CD4-positive, alpha-beta T cell (primary cell): ENCODE measurements around the gene NEK10. TPM values are rescaled to one million over a fixed set of nuclear protein-coding genes. Genes with fewer than 3 reads are reported as not detected.

Source experiments
- ATAC-seq: fragments of 200-7000 bp; cut with Tn5 transposase; one replicate; pipeline ENCODE4 v1.10.0; 2022; ENCODE audit warnings: mild to moderate bottlenecking; ENCODE audit not compliant: poor library complexity
- CTCF ChIA-PET: fragments of 350-600 bp; sonication (Branson Sonifier 250); formaldehyde crosslinking; loops from one replicate; lab custom pipeline; 2021; ENCODE audit warnings: antibody characterized with exemption, inconsistent platforms; lab: Charles Lee
- POLR2A ChIA-PET: fragments of 350-600 bp; sonication (Branson Sonifier 250); formaldehyde crosslinking; loops from one replicate; lab custom pipeline; 2021; ENCODE audit warnings: antibody characterized with exemption, inconsistent platforms; lab: Charles Lee
- DNase-seq, 14 experiments: peaks; one replicate each; pipeline ENCODE4 v3.0.0-alpha.2; 2013 to 2020; ENCODE audit warnings: mixed read lengths in 2 of 14
- H3K27ac ChIP-seq, 2 donors: one replicate each; pipeline versions ENCODE4 v1.5.1 to v1.7.0; 2013; ENCODE audit warnings: low read length in 2 of 2, low read depth in 1 of 2, mild to moderate bottlenecking in 1 of 2
- H3K27me3 ChIP-seq, 2 experiments: 1 replicate in 1 of 2; 2 replicates in 1 of 2; pipeline versions ENCODE4 v1.6.1 to v1.7.0; 2013; ENCODE audit warnings: low read length in 2 of 2, control low read depth in 1 of 2, mild to moderate bottlenecking in 1 of 2, moderate library complexity in 1 of 2; ENCODE audit not compliant: insufficient read depth in 2 of 2, control insufficient read depth in 1 of 2
- H3K36me3 ChIP-seq: one replicate; pipeline ENCODE4 v1.6.1; 2013; ENCODE audit warnings: low read length, control low read depth; ENCODE audit not compliant: insufficient read depth
- H3K4me1 ChIP-seq: one replicate; pipeline ENCODE4 v1.6.1; 2013; ENCODE audit warnings: low read length, control low read depth; ENCODE audit not compliant: insufficient read depth
- H3K4me3 ChIP-seq: one replicate; pipeline ENCODE4 v1.5.1; 2013; ENCODE audit warnings: mild to moderate bottlenecking, low read length, moderate library complexity
- H3K9me3 ChIP-seq, 2 experiments: 1 replicate in 1 of 2; 2 replicates in 1 of 2; pipeline versions ENCODE4 v1.6.1 to v1.7.0; 2013; ENCODE audit warnings: low read length in 2 of 2, mild to moderate bottlenecking in 2 of 2, control low read depth in 1 of 2, moderate library complexity in 1 of 2; ENCODE audit not compliant: control insufficient read depth in 1 of 2, insufficient read depth in 1 of 2
- H3K27ac Mint-ChIP-seq: one replicate; pipeline ENCODE4 v1.8.0; 2020; ENCODE audit warnings: mixed read lengths
- H3K27me3 Mint-ChIP-seq: one replicate; pipeline ENCODE4 v1.8.0; 2021; ENCODE audit warnings: mixed read lengths
- H3K36me3 Mint-ChIP-seq: one replicate; pipeline ENCODE4 v1.8.0; 2021; ENCODE audit warnings: low read depth, mixed read lengths
- H3K4me1 Mint-ChIP-seq: one replicate; pipeline ENCODE4 v1.8.0; 2021; ENCODE audit warnings: low read depth, mixed read lengths
- H3K4me3 Mint-ChIP-seq: one replicate; pipeline ENCODE4 v1.8.0; 2020; ENCODE audit warnings: mild to moderate bottlenecking, mixed read lengths
- H3K9me3 Mint-ChIP-seq: one replicate; pipeline ENCODE4 v1.8.0; 2020; ENCODE audit warnings: mixed read lengths
- intact Hi-C, 2 experiments: fragments of 100-400 bp; cut with DNase I in 1 of 2; cut with micrococcal nuclease in 1 of 2; formaldehyde crosslinking; loops; one replicate each; pipeline versions ENCODE4 v1.15.1 to v1.9.0; 2023 to 2025; cut with DNase I, micrococcal nuclease
- total RNA-seq, 174 experiments: library from RNA in 2 of 174; stranded (reverse) in 2 of 174; gene quantifications; one replicate each; pipeline ENCODE4 v1.2.3 and lab custom pipeline; 2021 to 2026
- TF ChIP-seq, protein P1 (sequence below): fragments of 200-600 bp; IDR thresholded peaks from one replicate; pipeline ENCODE4 v1.8.0; 2022; ENCODE audit warnings: antibody characterized with exemption, mild to moderate bottlenecking

NEK10 gene
- total RNA-seq, 2 experiments from 2014 or later, result 0.61 to 0.77 TPM

DNA sequence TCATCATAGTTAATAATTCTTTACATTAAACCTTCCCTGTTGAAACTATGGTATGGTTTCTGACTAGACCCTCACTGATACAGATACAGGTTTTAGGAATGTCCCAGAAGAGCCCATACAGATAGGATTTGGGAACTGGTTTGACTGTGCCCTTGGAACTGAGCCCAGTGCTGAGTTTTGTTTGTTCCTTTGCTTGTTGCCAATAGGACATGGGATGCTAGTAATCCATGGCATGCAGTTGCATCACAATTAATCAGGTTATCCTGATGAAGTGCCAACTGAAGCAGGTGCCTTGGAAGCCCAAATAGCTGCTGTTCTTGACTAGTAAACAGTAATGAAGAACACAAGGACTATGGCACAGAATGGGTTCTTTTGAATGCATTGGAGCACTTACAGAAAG lies 230.6 kb downstream of the NEK10 start:
- H3K4me1 ChIP-seq, result no peaks in the 10 kb centered on the region
- ATAC-seq, result no peak
- H3K27me3 Mint-ChIP-seq, result peaks cover 9% of the 10 kb centered on the region
- peaks cover 0 to 4% of the 10 kb centered on the region in 2 experiments for H3K9me3 ChIP-seq
- ChIA-PET CTCF (no interaction called here), POLR2A (no interaction called here)
- no peaks in the 10 kb centered on the region for H3K36me3 ChIP-seq
- H3K4me1 Mint-ChIP-seq, result no peaks in the 10 kb centered on the region
- H3K27ac Mint-ChIP-seq, result no peak overlapping the region
- no peaks in the 10 kb centered on the region for H3K27me3 ChIP-seq
- no peak overlapping the region for H3K4me3 ChIP-seq
- intact Hi-C loops, result loop anchor here in 1 of 2 experiments (10.0 kb wide), 1 partner anchor 1494 kb away; no protein-coding TSS in a partner anchor
- no peaks in the 10 kb centered on the region for H3K36me3 Mint-ChIP-seq
- H3K4me3 Mint-ChIP-seq, result no peak overlapping the region
- no peak overlapping the region for H3K27ac ChIP-seq
- TF ChIP-seq, protein P1, sequence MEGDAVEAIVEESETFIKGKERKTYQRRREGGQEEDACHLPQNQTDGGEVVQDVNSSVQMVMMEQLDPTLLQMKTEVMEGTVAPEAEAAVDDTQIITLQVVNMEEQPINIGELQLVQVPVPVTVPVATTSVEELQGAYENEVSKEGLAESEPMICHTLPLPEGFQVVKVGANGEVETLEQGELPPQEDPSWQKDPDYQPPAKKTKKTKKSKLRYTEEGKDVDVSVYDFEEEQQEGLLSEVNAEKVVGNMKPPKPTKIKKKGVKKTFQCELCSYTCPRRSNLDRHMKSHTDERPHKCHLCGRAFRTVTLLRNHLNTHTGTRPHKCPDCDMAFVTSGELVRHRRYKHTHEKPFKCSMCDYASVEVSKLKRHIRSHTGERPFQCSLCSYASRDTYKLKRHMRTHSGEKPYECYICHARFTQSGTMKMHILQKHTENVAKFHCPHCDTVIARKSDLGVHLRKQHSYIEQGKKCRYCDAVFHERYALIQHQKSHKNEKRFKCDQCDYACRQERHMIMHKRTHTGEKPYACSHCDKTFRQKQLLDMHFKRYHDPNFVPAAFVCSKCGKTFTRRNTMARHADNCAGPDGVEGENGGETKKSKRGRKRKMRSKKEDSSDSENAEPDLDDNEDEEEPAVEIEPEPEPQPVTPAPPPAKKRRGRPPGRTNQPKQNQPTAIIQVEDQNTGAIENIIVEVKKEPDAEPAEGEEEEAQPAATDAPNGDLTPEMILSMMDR, result no peak
- peaks cover 4% of the 10 kb centered on the region for H3K9me3 Mint-ChIP-seq
- no peak for DNase-seq

DNA sequence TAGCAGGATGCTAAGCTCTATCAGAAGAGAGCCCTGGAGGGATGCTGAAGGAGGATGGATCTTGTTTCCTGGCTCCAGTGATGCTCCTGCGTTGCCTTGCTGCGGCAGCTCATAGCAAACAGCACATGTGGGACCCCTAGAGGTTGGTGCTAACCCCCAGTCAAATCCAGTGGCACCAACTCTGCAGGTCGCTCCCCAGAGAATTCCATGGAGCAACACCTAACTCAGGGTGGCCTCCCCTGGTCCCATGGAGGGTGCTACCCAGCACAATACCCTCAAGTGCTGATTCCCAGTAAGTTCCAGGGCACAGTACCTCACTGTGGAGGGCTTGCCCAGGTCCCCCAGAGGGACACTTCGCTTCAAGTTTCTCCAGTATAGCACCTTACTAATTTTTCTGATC lies 231.2 kb downstream of the NEK10 start:
- Histone ChIP-seq H3K27ac (no peak overlapping the region), H3K4me3 (no peak overlapping the region), H3K4me1 (no peaks in the 10 kb centered on the region), H3K36me3 (no peaks in the 10 kb centered on the region), H3K27me3 (no peaks in the 10 kb centered on the region), H3K9me3 (peaks cover 0 to 4% of the 10 kb centered on the region in 2 experiments)
- H3K9me3 Mint-ChIP-seq, result peaks cover 4% of the 10 kb centered on the region
- CTCF ChIA-PET, result no interaction called here
- TF ChIP-seq, protein P1, result no peak
- DNase-seq, result no peak
- POLR2A ChIA-PET, result no interaction called here
- intact Hi-C loops, result loop anchor here in 1 of 2 experiments (10.0 kb wide), 1 partner anchor 1493 kb away; no protein-coding TSS in a partner anchor
- H3K4me3 Mint-ChIP-seq, result no peak overlapping the region
- no peaks in the 10 kb centered on the region for H3K4me1 Mint-ChIP-seq
- ATAC-seq, result no peak
- H3K27me3 Mint-ChIP-seq, result peaks cover 9% of the 10 kb centered on the region
- no peak overlapping the region for H3K27ac Mint-ChIP-seq
- no peaks in the 10 kb centered on the region for H3K36me3 Mint-ChIP-seq

DNA sequence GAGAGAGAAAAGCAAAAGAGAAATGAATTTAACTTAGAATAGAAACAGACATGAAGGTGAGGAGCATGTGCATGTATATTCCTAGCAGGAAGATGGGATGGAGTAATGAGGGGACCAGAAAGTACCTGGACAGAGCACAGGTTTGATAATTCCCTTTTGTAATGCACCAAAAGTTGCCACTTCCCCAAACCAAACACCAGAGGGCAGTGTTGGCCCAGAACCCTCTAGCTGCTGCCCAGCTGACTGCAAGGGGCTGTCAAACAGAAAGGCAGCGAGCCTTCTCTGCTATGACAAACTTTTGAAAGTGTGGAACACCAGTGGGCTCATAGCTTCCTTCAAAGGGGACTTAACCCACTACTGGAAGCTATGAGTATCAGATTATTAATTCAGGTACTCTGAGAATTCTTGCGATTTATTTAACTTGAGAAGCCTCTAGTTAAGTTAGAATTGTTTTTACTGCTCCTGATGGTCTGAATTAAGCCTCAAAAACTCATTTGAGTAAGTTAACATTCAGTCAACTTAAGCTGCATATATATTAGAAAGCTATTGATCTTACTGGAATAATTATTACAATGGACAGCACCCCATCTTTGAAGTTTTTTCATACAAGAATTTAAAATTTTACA lies 234.9 kb downstream of the NEK10 start:
- peak; percentile 58 for ATAC-seq
- CTCF ChIA-PET, result interaction anchor here (0.7 to 1.0 kb wide), 6 partner anchors 9 to 544 kb away, joined by 3 to 10 read pairs (median 4); no protein-coding TSS in a partner anchor
- H3K27ac Mint-ChIP-seq, result no peak overlapping the region
- peaks cover 4% of the 10 kb centered on the region for H3K27me3 Mint-ChIP-seq
- no peaks in the 10 kb centered on the region for H3K4me1 Mint-ChIP-seq
- H3K9me3 ChIP-seq, result no peaks in the 10 kb centered on the region
- no peaks in the 10 kb centered on the region for H3K4me1 ChIP-seq
- intact Hi-C loops, result loop anchor here (1.0 to 10.0 kb wide), 5 partner anchors 333 to 1489 kb away; no protein-coding TSS in a partner anchor
- no peaks in the 10 kb centered on the region for H3K36me3 ChIP-seq
- H3K4me3 ChIP-seq, result no peak overlapping the region
- POLR2A ChIA-PET, result no interaction called here
- no peaks in the 10 kb centered on the region for H3K36me3 Mint-ChIP-seq
- no peaks in the 10 kb centered on the region for H3K27me3 ChIP-seq
- no peak overlapping the region for H3K4me3 Mint-ChIP-seq
- DNase-seq, result peak; percentile 29 to 75 (median 42)
- H3K9me3 Mint-ChIP-seq, result no peaks in the 10 kb centered on the region
- TF ChIP-seq, protein P1, result peak; percentile 87
- H3K27ac ChIP-seq, result no peak overlapping the region
